CD4-positive, alpha-beta T cell treated with Interleukin-15 for 1 hour (primary cell): ENCODE data around the gene MPRIP.

Experiments used
- DNase-seq: peaks from one replicate; pipeline ENCODE4 v3.0.0-alpha.2; 2020

The MPRIP gene

DNA sequence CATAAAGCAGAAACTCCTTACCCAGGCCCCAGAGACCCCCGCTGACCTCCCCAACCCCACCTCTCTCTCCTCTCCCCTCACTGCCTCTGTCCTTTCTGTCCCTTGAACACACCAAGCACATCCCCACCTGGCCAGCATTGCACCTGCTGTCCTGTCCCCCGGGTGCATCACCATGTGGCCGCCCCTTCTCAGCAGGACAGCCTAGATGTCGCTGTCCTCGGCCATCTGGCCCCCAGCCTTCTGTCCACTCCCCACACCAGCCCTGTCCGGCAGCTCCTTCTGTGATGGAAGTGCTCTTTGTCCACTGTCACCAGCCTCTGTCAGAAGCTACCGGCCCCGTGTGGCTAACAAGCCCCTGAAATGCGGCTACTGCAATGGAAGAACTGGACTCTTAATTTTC, 12.3 kb upstream of the MPRIP start:
- DNase-seq, result no peak

DNA sequence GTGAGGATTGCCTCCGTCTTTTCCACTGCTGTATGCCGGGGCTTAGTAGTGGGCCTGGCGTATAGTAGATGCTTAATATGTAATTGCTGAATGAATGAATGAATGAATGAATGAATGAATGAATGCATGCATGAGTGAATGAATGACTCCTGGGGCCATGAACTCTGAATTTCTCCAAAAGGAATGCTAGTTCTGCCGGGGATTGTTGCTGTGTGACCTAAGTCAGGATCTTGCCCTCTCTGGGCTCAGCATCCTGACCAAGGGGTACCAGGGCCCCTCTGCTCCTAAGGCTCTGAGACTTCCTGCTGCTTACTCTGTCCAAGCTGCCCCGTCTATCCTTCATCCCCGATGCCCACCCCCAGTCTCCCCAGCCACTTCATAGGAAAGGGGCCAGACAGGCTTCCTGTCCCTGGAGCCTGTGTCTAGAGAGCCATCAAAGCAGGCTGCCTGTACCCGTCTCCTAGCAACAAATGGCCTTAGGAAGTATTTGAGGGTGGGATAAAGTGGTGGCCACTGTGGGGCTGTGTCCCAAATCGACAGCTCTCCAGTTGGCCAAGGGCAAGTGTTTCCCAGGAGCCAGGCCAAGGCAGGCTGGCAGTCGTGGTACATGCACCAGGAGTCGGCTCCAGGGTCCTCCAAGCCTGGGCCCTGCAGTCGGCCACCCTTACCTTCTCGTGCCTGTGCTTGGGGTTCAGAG, 11.6 kb upstream of the MPRIP start:
- no peak for DNase-seq

DNA sequence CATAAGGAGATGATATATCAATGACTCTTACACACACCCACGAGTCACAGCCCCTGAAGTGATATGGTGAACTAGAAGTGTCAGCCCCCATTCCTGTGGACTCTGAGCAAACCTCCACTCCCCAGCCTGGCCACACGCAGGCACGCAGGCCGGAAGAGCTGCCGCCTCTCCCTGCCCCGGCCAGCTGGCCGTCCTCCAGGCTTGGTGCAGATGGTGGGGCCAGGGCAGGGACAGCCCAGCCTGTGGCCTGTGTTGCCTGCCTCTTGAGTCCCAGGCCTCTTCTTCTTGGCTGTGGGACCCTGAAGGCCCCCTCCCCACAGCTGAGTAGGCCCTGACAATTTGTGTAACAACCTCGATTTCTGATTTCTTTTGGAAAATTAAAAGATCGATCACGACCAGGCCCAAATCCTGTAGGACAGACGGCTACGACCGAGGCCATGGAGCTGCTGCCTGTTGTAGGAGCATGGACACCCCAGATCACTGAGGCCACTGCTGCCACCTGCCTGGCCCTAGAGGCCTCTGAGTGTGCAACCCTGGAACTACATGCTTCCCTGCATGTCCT, 10.0 kb upstream of the MPRIP start:
- DNase-seq, result no peak

DNA sequence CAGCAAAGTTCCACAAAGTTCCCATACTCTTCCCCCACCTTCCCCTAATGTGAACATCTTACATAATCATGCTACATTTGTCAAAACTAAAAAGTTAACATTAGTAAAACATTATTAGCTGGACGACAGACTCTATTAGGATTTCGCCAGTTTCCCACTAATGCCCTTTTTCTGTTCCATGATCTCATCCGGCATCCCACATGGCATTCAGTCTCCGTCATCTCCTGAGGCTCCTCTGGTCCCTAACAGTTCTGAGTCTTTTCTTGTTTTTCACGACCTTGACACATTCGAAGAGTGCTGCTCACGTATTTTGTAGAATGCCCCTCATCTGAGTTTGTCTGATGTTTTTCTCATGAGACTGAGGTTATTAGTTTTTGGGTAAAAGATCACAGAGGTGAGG, 8.8 kb upstream of the MPRIP start:
- no peak for DNase-seq

DNA sequence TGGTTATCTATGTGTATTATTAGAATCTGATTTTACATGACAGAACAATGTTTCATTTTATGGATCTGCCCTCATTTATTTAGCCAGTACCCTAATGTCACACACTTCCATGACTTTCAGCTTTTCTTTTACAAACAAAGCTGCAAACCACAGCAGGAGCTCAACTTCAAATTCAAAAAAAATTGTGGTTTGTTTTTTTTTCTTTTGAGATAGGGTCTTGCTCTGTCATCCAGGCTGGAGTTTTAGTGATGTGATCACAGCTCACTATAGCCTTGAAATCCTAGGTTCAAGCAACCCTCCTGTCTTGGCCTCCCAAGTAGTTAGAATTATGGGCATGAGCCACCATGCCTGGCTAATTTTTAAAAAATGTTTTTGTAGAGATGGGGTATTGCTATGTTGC, 8.2 kb upstream of the MPRIP start:
- no peak for DNase-seq

DNA sequence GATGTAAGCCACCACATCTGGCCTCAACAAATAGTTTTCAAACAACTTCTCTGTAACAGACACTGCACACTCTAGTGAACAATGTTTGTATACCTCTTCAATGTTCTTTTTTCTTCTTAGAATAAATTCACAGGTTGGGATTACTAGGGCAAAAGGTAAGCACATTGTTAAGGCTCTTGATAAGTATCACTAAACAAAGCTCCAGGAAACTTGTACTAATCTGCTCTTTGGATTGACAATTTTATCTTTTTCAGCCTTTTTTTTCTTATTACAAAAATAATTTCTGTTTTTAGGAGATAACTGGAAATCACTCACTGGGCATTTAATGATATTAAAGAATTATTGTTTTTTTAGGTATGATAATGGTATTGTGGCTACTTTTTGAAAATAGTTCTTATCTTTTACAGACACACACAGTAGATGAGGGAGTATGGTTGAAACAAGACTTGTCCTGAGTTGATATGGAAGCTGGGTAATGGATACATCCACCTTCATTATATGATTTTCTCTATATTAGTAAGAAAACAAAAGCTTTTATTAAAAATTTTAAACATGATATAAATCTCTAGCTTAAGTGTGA, 7.7 kb upstream of the MPRIP start:
- DNase-seq, result no peak

DNA sequence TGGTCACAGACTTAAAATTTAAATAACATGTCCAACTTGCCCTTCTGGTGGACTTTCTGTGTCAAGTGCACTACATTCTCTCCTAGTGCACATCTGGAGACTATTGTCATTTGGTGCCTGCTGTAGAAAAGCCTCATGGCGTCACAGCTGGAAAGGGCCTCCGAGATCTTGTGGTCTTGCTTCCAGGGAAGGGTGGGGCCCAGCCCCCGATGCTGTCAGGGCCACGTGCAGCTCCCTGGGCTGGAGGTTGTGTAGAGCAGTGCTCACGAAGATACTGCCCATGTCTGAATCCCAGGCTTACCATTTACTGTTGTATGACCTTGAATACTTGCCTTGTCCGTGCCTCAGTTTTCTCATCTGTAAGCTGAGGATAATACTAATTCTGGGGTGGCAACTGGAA, 6.8 kb upstream of the MPRIP start:
- DNase-seq, result no peak

DNA sequence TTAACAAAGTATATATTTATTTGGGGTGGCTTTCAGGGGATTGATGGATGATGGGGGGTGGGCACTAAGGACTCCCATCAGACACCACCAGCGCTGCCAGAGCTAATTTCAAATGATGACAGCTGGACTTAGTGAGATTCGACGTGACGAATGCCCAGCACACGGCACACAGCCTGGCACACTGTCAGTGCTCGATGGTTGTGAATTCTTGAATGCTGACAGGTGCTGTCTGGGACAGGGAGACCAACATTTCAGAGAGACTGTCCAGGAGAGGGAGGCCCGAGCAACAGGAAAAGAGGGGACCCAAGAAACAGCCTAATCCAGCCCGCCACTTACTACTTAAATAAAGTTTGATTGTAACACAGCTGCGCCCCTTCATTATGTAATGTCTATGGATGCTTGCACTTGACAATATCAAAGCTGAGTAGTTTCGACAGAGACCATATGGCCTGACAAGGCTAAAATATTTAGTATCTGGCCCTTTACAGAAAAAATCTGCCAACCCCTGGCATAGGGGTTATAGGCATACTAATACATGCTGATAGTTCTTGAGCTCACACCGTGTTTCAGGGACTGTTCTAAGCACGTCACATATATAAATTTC, 6.2 kb upstream of the MPRIP start:
- no peak for DNase-seq

- DNase-seq, result peak; percentile 64
These were observed 5.7 kb upstream of the MPRIP start for GRCh38 chr17:17036524-17036998.

DNA sequence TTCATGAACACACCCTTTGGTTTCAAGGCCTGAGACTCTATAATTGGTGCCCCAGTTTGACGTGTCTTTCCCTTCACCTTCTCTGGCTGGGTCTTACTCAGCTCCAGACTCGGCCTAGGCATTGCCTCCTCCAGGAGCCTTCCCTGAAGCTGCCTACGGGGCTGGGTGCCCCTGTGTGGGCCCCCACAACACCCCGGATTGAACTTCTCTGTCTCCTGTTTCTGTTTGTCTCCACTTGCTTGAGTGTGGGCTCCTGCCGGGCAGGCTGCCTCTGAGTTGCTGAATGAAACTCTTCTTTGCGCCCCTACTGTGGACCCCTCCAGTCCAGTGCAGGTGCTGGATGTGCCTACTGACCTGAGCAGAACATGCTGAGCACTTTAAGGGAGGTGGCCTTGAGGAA, 2.3 kb upstream of the MPRIP start:
- no peak for DNase-seq

DNA sequence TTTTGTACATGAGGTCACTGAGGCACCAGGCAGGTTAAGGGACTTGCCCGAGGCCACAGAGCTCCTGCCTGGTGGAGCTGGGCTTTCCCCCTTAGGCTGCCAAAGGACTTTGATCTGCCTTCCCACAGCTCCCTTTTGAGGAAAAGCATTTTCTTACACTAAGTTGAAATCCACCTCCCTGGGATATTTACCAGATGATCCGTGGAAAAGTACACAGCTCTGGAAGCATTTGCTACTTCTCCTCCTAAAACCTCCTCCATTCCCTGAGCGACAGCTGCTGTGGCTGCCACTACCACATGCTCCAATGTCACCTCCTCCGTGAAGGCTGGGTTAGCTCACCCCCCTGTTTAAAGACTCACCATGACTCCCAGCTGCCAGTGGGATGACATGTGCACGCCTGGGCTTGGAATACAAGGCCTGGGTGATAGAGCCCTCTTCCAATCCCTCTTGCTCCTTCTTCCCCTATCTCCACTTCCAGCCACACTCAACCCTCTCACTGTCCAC, 1.2 kb upstream of the MPRIP start:
- DNase-seq, result peak; percentile 11

DNA sequence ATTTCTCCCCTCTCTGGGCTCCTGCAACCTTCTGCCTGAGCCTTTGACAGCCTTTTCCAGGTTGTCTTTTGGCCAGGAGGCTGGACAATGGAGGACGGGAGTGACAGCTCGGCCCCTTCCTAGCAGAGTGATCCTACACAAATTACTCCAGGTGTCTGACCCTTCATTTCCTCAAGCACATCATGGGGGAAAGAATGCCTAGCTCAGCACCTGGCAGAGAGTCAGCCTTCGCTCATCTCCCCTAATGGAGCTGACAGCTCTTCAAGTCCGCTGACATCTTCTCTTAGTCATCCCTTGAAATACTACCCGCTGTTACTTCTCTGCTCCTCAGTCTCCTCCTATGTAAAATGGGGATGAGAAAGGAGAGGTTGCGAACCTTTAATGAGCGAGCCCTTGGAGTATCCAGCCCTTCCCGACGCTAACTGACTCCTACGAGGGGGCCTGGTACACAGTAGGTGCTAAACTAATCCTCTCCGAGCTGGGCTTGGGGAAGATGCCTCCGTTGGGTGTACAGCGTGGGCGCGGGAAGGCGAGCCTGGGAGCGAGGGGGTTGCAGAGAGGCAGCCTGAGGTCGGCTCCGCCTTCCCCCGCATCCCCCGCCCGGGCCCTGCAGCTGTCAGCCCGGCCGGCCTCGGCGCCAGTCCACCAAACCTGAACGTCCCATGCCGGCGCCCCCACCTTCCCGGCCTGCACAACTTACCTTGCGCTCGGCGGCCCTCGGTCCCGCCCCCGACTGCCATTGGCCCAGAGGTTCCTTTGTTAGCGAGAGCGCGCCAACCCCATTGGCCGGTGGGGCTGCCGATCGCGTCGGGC, 480 bp upstream of the MPRIP start:
- DNase-seq, result peak; percentile 97

DNA sequence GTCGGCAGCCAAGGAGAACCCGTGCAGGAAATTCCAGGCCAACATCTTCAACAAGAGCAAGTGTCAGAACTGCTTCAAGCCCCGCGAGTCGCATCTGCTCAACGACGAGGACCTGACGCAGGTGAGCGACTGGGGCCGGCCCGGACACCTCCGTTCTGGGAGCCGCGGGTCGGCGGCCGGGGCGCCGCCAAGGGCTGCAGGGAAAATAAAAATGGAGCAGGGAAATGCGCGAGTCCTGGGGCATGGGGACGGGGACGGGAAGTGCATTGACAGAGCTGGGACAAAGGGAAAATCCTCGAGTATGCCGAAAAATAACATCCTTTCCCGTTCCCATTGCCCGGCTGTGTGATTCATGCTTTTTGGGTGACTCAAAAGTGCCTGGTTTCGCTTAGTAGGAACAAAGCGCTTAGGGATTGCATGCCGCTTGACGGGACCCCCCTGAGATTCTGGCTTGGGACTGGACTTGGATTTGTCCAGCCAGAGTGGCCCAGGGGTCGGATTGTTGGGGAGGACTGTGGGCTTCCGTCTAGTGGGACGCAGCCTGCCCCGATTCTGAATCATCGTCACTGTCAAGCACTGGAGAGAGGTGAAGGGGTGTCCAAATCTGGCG, 699 bp downstream of the MPRIP start:
- DNase-seq, result peak; percentile 15

- DNase-seq, result peak; percentile 13
These were observed 1.4 kb downstream of the MPRIP start for GRCh38 chr17:17043461-17044271.

- DNase-seq, result peak; percentile 25
These were observed 2.7 kb downstream of the MPRIP start for GRCh38 chr17:17044846-17045561.

DNA sequence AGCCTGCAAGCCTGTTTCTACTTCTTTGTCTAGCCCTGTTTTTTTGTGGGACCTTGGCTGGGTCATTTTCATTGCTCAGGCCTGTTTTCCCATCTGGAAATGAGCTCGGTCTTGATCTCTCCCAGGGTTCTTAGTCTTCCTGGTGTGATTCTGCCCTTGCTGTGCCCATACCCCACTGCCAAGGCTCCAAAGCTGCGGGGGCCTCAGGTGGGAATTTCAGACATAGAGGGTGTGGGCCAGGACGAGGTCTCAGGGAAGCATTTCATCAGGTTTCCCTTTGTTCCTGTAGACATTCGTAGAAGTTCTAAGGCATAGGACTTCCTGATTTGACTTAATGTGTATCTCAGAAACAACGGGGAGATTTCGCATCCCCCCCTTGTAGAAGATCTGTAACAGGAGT, 5.8 kb downstream of the MPRIP start:
- no peak for DNase-seq

DNA sequence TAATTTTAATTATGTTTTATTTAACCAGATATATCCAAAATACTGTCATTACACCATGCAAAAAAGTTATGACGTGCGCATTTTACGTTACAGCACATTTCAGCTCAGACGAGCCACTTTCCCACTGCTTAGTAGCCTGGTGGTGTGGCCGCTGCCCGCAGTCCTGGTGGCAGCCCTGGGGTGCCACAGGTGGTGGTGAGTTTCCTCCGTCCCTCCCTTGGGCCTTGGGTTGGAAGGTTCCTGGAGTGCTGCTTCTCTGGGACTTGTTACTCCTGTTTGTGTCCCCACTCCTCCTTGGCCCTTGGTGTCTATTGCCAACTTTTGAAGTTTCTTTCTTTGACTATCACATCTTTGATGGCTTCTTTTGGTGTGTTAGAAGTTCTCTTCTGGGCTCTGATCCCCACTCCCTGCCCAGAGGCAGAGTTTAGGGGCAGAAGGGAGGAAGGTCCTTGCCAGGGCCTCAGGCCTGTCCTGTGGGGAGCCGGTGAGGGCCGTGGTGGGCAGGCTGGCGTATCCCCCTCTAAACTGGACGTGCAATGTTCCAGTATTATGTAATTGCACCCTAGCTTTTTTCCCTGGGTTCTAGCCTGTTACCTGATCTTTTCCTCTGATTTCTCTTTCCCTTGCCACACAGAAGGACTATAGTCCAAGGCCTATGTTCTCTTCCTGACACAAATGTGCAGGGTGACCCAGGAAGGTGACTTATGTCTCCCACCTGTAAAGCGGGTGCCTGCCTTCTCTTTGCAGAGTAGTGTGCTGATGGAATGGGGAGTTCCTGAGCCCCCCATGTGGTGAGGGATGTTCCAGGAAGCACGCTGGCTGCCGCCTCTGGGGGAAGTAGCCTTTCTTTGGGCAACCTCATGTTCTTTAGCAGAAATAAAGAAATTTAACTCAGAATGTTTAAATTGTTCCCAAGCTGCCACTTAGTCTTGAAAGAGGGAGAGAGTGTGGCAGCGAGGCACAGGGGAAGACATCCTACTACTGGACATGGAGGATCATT, 8.4 kb downstream of the MPRIP start:
- DNase-seq, result no peak

DNA sequence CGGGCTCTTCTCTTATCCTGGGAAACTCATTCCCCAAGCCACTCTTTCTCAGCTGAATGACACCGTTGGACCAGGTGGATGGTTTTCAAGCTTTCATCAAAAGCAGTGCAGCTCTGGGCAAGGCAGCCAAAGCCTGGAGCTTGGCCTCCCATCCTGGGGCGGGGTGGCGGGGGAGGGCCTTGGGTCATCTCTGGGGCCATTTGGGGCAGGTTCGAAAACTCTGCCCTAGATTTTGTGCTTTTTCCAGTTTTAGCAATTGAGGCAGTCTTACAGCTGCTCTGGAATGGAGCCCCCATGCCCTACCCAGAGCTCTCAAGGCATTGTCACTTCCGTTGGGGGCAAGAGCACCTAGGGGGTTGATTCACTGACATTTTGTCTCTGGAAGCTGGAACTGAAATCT, 9.1 kb downstream of the MPRIP start:
- DNase-seq, result peak; percentile 2

GRCh38 chr17:17051791-17052461, 9.7 kb downstream of the MPRIP start:
- DNase-seq, result peak; percentile 9
